ENCODE results near the gene MEMO1.

DNA sequence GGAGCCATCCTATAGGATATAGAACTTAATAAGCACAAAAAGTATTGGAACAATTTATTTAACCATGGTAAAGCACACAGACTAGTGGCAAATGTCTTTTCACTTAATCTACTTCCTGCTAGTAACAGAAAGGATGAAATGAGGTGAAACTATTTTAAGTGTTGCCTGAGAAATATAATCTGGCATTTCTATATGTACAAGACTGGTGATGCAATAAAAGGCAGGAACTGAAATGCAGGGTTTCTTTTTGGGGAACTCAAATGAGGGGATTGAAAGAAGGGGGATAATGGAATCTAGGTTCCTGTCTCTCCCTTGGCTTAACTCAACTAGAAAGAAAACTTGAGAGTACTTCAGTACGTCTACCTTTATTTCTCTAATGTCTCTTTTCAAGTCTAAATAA lies 122.3 kb downstream of the MEMO1 start:
- TF ChIP-seq FOXJ3 (CRISPR knock-in tag; IDR thresholded peaks at IDR 0.05) = no peak
- TF ChIP-seq MAX (IDR thresholded peaks at IDR 0.05; ENCODE audit: low read depth) = no peak
- TF ChIP-seq CTCF (IDR thresholded peaks at IDR 0.05) = no peak
- TF ChIP-seq TAF1 (IDR thresholded peaks at IDR 0.05; ENCODE audit: borderline replicate concordance, low read depth, low read length) = no peak
- TF ChIP-seq, protein P1, sequence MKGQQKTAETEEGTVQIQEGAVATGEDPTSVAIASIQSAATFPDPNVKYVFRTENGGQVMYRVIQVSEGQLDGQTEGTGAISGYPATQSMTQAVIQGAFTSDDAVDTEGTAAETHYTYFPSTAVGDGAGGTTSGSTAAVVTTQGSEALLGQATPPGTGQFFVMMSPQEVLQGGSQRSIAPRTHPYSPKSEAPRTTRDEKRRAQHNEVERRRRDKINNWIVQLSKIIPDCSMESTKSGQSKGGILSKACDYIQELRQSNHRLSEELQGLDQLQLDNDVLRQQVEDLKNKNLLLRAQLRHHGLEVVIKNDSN (IDR thresholded peaks at IDR 0.05; ENCODE audit: borderline replicate concordance, low read depth) = no peak
- no peak for TF ChIP-seq POLR2AphosphoS5 (IDR thresholded peaks at IDR 0.05; ENCODE audit: low read depth, low read length)
- TF ChIP-seq EP300 (IDR thresholded peaks at IDR 0.05; ENCODE audit: borderline replicate concordance in 1 of 2, low read depth in 1 of 2, low read length in 1 of 2) = no peak
- no peak for TF ChIP-seq RFX5 (IDR thresholded peaks at IDR 0.05; ENCODE audit: low read length)
- no peak for TF ChIP-seq YY1 (IDR thresholded peaks at IDR 0.05; ENCODE audit: low read depth)
- TF ChIP-seq RAD21 (IDR thresholded peaks at IDR 0.05; ENCODE audit: low read length) = no peak
- no peak for TF ChIP-seq RXRA (IDR thresholded peaks at IDR 0.05; ENCODE audit: borderline replicate concordance, low read depth)
